Activated B cell treated with CpG ODN at 0.5 μM for 24 hours (primary cell): Measurements from ENCODE around the gene AMPD2. TPM values are rescaled to one million over a fixed set of nuclear protein-coding genes. Genes with fewer than 3 reads are reported as not detected.

Experiments
- ATAC-seq: fragments of 200-7000 bp; cut with Tn5 transposase; one replicate; pipeline ENCODE4 v1.10.0; 2021; ENCODE audit warnings: low read depth, mild to moderate bottlenecking, moderate library complexity
- CTCF ChIA-PET: fragments of 350-600 bp; sonication (Branson Sonifier 250); formaldehyde crosslinking; loops from one replicate; lab custom pipeline; 2021; ENCODE audit warnings: antibody characterized with exemption; lab: Charles Lee
- POLR2A ChIA-PET: fragments of 350-600 bp; sonication (Branson Sonifier 250); formaldehyde crosslinking; loops from one replicate; lab custom pipeline; 2021; ENCODE audit warnings: antibody characterized with exemption; lab: Charles Lee
- DNase-seq: peaks from one replicate; pipeline ENCODE4 v3.0.0; 2022
- H3K27ac Mint-ChIP-seq: one replicate; pipeline ENCODE4 v1.8.0; 2020; ENCODE audit warnings: mixed read lengths
- H3K27me3 Mint-ChIP-seq: one replicate; pipeline ENCODE4 v1.8.0; 2021; ENCODE audit warnings: mixed read lengths
- H3K36me3 Mint-ChIP-seq: one replicate; pipeline ENCODE4 v1.8.0; 2021; ENCODE audit warnings: low read depth, mixed read lengths
- H3K4me1 Mint-ChIP-seq: one replicate; pipeline ENCODE4 v1.8.0; 2021; ENCODE audit warnings: mixed read lengths
- H3K4me3 Mint-ChIP-seq: one replicate; pipeline ENCODE4 v1.8.0; 2020; ENCODE audit warnings: mild to moderate bottlenecking, mixed read lengths
- H3K9me3 Mint-ChIP-seq: one replicate; pipeline ENCODE4 v1.8.0; 2020; ENCODE audit warnings: mixed read lengths
- CTCF ChIP-seq: fragments of 200-600 bp; IDR thresholded peaks from one replicate; pipeline ENCODE4 v1.8.0; 2022; ENCODE audit warnings: antibody characterized with exemption, mild to moderate bottlenecking
- intact Hi-C: fragments of 100-400 bp; cut with micrococcal nuclease; formaldehyde crosslinking; loops from one replicate; pipeline ENCODE4 v1.15.1; 2024
- total RNA-seq: library from RNA; stranded (reverse); gene quantifications from 2 replicates; pipeline ENCODE4 v1.2.3, GENCODE V29; 2022

Gene AMPD2
- total RNA-seq, result 56.8 and 64.9 TPM in 2 replicates

DNA sequence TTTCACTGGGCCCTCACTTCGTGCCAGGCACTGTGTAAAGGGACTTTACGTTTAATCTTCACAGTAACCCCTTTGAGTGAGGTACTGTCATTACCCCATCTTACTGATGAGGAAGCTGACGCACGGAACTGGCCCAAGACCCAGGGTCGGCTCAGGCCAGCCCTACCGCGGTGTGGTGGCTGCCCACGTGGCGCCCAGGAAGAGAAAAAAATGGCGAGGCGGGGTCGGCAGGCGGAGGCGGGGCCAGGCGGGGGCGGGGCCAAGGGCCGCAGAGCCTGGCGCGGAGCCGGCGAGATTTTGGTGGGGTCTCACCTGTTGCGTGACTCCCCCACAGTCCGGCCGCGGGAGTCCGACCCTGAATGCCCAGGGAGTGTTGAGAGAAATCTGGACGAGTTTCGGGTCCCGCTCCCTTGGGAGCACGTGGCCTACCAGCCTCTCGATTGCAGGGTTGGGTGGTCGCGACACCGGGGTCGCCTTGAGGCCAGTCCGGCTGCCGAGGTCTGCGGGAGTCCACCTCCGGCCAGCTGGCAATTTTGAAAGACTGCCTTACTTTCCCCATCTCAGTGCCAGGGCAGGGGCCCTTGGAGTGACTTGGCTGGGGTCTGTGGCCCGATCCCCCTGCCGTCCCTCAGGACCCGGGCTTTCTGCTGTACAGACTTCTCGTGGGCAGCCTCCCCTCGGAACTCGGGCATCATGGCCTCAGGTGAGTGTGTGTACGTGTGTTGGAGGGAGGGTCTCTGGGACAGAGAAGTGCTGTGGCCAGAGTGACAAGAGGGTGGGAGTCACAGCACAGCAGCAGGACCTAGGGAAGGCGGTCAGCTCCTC lies at the start of gene AMPD2, which contains the start of gene GNAT2:
AMPD2 (plus strand) TSS at position 262 of the 825 bp plus-strand sequence. CDS start 1,339 bp downstream, outside the sequence.
GNAT2 (minus strand) TSS at position 41 of the 825 bp plus-strand sequence. CDS start 6,746 bp downstream, outside the sequence.
- H3K27ac Mint-ChIP-seq, result peak within 1 kb of the TSS; percentile 93
- H3K27me3 Mint-ChIP-seq, result no peaks in the 10 kb centered on the region
- intact Hi-C loops, result loop anchor here (1.0 to 10.0 kb wide), 6 partner anchors 21 to 507 kb away; partner anchors contain the start of genes CYB561D1, ELAPOR1, GNAI3 and GSTM4
- ChIA-PET POLR2A (interaction anchor here (0.6 to 2.8 kb wide), 12 partner anchors 9 to 520 kb away, joined by 3 to 35 read pairs (median 4); partner anchors contain the start of genes AHCYL1, ATXN7L2, GNAI3 and GSTM1), CTCF (interaction anchor here (1.6 to 2.3 kb wide), 3 partner anchors 10 to 74 kb away, joined by 7 to 11 read pairs (median 9); no protein-coding TSS in a partner anchor)
- peaks cover 78% of the 10 kb centered on the region for H3K4me1 Mint-ChIP-seq
- ATAC-seq (peak; percentile 64), DNase-seq (peak; percentile 72)
- TF ChIP-seq CTCF, result no peak
- peaks cover 4% of the 10 kb centered on the region for H3K36me3 Mint-ChIP-seq
- peak within 1 kb of the TSS; percentile 90 for H3K4me3 Mint-ChIP-seq
- H3K9me3 Mint-ChIP-seq, result no peaks in the 10 kb centered on the region

- Mint-ChIP-seq H3K27ac (no peak overlapping the region), H3K9me3 (no peaks in the 10 kb centered on the region), H3K4me1 (peaks cover 34% of the 10 kb centered on the region), H3K4me3 (no peak overlapping the region), H3K27me3 (no peaks in the 10 kb centered on the region), H3K36me3 (peaks cover 10% of the 10 kb centered on the region)
- POLR2A ChIA-PET, result interaction anchor here (0.7 to 2.7 kb wide), 2 partner anchors 15 to 22 kb away, joined by 4 to 13 read pairs; partner anchors contain the start of gene GNAI3
- TF ChIP-seq CTCF, result no peak
- no peak for DNase-seq
- CTCF ChIA-PET, result interaction anchor here (2.2 to 2.4 kb wide), 2 partner anchors 24 to 69 kb away, joined by 7 to 8 read pairs; no protein-coding TSS in a partner anchor
- no peak for ATAC-seq
- intact Hi-C loops, result no loop called here
Observed at GRCh38 chr1:109570414-109570813, 49.2 kb upstream of the AMPD2 start.

DNA sequence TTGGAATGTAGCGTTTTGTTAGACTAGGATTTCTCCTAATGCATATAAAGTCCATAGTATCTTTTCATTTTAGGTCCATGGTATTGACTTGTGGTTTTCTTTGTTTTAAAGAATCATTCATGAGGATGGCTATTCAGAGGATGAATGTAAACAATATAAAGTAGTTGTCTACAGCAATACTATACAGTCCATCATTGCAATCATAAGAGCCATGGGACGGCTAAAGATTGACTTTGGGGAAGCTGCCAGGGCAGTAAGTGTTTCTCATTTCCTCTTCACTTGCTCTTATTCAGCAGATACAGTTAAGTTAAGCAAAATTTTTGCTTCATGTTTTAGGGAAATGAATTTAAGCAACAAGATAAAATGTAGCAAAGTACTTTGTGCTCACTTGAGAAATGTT lies 45.9 kb upstream of the AMPD2 start:
- no peak for ATAC-seq
- intact Hi-C loops, result no loop called here
- POLR2A ChIA-PET, result no interaction called here
- Mint-ChIP-seq H3K27me3 (no peaks in the 10 kb centered on the region), H3K27ac (no peak overlapping the region), H3K36me3 (peaks cover 29% of the 10 kb centered on the region), H3K9me3 (no peaks in the 10 kb centered on the region), H3K4me3 (no peak overlapping the region), H3K4me1 (peaks cover 22% of the 10 kb centered on the region)
- CTCF ChIA-PET, result no interaction called here
- TF ChIP-seq CTCF, result no peak
- DNase-seq, result no peak

GRCh38 chr1:109578947-109579443 lies 40.6 kb upstream of the AMPD2 start:
- intact Hi-C loops, result no loop called here
- H3K4me1 Mint-ChIP-seq, result peaks cover 3% of the 10 kb centered on the region
- H3K27ac Mint-ChIP-seq, result no peak overlapping the region
- no peak overlapping the region for H3K4me3 Mint-ChIP-seq
- ChIA-PET CTCF (no interaction called here), POLR2A (no interaction called here)
- H3K36me3 Mint-ChIP-seq, result peaks cover 69% of the 10 kb centered on the region
- no peak for TF ChIP-seq CTCF
- DNase-seq (no peak), ATAC-seq (no peak)
- H3K9me3 Mint-ChIP-seq, result no peaks in the 10 kb centered on the region
- H3K27me3 Mint-ChIP-seq, result no peaks in the 10 kb centered on the region

- intact Hi-C loops, result no loop called here
Observed at GRCh38 chr1:109579491-109579890, 40.1 kb upstream of the AMPD2 start.

More at GRCh38 chr1:109579491-109579890, 40.1 kb upstream of the AMPD2 start:
- no peaks in the 10 kb centered on the region for H3K4me1 Mint-ChIP-seq
- no peaks in the 10 kb centered on the region for H3K27me3 Mint-ChIP-seq
- DNase-seq (no peak), ATAC-seq (no peak)
- ChIA-PET POLR2A (no interaction called here), CTCF (no interaction called here)
- H3K36me3 Mint-ChIP-seq, result peaks cover 74% of the 10 kb centered on the region
- no peaks in the 10 kb centered on the region for H3K9me3 Mint-ChIP-seq
- H3K4me3 Mint-ChIP-seq, result no peak overlapping the region
- no peak for TF ChIP-seq CTCF
- H3K27ac Mint-ChIP-seq, result no peak overlapping the region
